Daoy (cell line): ENCODE measurements around the gene SIN3B. TPM values are rescaled to one million over a fixed set of nuclear protein-coding genes. Genes with fewer than 3 reads are reported as not detected.

Source experiments
- DNase-seq: peaks from one replicate; pipeline ENCODE4 v3.0.0-alpha.2; 2015; ENCODE audit warnings: low read depth
- total RNA-seq: library from RNA; depleted of rRNA; stranded (reverse); fragments of >200 nt; shearing (Covaris generic); gene quantifications from 2 replicates; pipeline ENCODE4 v1.2.3, GENCODE V29; 2014

SIN3B gene
- total RNA-seq, 1 experiment from 2014 or later, result 16.5 TPM

DNA sequence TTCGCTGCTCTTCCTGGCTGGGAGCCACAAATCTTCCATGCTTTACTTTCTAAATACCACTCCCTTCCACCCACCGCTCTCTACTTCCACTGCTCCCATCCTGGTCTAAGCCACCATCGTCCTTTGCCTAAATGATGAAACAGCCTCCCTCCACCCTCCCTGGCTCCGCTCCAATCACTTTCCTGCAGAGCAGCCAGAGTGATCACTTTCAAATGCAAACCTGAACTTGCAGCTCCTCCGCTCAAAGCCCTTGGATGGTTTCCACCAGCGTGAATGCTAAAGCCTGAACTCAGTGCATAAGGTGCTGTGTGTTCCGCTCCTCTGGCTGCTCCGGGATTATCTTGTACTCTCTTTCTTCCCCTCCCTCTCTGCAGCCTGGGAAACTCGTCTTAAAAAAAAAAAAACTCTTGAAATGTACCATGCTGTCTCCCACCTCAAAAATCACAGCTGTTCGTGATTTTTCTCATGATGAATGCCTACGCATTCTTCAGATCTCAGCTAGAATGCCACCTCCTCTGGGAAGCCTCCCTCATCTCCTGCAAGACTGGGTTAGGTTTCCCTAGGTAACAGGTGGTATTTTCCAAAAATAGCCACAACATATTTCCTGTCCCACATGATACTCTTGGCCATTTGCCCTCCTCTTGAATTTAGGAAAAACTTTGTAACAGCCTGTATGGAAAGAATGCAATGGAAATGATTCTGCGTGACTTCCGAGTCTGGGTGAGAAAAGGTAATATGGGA, 3.7 kb upstream of the SIN3B start:
- peak; percentile 79 for DNase-seq

DNA sequence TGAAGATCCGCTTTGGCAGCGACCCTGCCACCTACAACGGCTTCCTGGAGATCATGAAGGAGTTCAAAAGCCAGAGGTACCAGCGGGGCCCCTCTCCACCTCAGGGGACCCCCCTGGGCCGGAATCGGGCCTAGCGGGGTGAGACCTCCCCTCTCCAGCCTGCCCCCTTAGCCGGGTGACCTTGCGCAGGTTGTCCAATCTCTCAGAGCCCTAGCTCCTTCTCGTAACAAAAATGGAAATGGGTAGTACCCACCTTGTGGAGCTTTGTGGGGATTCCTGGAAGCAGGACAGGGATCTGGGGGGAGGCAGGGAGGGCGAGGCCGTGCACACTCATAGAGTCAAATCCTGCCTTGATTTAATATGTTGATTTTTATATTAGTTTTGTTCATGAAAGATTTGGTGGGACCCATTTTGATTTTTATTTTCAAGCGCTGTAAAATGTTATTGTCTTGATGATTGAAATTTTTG, 658 bp downstream of the SIN3B start:
- DNase-seq, result no peak

DNA sequence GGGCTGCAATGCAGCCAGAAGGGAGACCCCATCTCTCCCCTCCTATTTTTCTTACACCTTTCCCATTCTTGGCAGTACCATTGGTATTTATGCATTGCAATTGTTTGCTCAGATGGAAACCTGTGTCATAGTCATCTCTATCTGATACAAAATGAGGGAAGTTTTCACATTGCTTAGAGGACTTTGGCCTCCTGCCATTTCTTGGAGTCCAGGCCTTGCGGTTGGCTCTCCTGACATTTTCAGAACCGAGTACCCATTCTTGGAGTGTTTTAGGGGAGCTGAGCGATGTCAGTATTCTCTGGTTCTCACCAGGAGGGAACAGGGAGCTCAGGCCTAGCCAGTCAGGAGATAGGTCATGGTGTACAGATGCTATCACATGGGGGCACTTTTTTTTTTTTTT, 1.5 kb downstream of the SIN3B start:
- DNase-seq, result no peak

DNA sequence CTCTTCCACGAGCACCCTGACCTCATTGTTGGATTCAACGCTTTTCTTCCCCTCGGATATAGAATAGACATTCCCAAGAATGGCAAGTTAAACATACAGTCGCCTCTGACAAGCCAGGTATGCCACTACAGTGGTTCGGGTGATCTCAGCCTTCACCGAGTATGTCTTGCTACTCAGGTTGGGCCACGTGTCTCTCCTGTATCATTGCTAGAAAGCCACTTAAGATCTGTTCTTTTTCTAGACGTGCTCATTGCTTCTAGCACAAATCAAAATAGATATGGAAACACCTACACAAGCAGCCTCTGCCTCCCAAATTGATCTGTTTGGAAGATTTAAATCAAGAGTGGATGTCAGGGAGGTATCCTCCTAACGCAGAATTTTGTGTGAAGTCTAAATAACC, 2.3 kb downstream of the SIN3B start:
- no peak for DNase-seq

DNA sequence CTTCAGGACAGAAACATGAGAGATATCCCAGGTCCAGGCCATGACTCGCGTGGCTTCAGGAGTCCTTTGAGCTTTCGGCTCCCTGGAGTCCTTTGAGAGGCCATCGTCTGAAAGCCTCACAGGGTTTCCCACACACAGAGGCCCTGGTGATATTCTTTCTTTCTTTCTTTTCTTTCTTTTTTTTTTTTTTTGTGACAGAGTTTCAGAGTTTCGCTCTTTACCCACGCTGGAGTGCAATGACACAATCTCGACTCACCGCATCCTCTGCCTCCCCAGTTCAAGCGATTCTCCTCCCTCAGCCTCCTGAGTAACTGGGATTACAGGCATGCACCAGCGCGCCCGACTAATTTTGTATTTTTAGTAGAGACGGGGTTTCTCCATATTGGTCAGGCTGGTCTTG, 5.5 kb downstream of the SIN3B start:
- peak; percentile 61 for DNase-seq

DNA sequence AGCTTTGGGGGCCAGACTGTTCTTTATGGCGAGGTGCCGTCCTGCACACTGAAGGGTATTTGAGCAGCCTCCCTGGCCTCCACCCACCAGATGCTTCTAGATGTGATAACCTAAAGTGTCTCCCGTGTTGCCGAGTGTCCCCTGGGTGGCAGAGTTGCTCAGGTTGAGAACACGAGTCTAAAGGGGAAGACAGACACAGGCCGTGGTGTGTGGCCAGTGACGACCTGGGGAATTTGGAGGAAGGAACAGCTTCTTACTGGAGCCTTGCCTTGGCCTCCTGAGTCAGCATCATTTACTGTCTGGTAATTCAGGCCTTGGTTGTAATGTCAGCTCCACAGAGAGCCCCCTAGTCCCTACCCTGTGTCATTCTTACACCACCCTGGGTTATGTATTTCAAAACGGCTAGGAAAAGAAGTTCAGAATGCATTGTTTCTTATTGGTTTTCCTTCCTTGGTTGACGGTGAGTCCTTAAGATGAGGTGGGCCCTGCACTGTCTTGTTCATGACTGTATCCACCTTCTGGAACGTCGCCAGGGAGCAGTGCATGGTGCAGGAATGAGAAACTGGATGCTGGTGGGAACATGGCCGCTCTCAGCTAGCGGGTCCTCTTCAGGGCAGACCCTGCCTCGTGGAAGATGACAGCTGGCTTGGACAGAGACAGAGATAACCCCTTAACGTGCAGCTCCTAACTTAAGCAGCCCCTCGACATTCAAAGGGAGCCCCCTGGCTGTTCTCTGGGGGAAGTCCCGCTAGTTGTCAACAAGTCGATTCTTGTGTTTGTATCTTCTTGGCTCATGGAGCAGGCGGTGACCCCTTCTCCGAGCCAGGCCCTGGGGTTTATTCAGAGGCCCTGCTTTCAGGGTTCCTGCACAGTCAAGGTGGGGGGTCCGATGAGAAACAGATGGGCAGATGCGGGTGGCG, 7.2 kb downstream of the SIN3B start:
- DNase-seq, result no peak

DNA sequence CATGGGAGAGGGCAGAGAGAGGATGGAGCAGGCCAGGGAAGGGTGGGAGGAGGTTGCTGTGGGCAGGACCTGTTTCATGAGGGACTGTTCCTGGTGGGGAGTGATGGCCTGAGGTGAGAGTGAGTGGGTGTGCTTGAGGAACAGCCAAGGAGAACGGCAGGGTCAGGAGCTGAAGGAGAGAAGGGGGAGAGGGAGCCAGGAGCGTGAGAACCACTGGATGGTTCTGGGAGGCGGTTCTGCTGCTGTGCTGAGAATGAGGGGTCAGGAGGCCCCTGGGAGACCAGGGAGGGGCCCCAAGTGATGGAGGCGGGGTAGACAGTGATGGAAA, 7.8 kb downstream of the SIN3B start:
- DNase-seq, result no peak

DNA sequence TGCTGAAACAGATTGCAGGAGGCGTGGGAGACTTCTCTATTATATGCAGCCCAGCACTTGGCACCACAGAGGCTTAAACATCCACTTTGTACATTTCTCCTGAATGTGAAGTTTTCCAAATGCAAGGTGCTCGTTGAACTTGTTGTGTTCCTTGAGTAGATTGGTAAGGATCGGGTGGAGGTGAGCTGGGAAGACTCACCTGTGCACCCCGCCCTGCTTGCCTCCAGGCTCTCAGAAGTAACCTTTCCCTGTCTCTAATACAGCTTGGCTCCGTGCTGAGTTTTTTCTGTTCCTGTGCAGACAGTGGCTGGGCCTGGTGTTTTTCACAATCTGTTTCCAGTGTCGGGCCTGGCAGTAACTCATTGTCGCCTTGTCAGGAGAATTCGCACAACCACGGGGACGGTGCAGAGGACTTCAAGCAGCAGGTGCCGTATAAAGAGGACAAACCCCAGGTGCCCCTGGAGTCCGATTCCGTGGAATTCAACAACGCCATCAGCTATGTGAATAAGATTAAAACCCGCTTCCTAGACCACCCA, 12.3 kb downstream of the SIN3B start:
- no peak for DNase-seq

DNA sequence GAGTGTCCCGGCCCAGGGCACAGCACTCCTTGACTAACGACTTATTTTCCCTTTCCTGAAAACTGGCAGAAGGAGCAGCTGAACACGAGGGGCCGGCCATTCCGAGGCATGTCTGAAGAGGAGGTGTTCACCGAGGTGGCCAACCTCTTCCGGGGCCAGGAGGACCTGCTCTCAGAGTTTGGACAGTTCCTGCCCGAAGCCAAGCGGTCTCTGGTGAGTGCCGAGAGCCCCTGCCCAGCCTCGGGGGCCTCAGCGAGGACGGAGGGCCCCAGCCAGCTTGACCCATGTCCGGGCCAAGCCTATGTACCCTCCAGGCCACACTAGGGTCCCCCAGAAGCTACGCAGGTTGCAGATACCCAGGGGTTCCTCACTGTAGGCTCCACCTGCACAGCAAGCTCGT, 17.7 kb downstream of the SIN3B start:
- DNase-seq, result no peak

DNA sequence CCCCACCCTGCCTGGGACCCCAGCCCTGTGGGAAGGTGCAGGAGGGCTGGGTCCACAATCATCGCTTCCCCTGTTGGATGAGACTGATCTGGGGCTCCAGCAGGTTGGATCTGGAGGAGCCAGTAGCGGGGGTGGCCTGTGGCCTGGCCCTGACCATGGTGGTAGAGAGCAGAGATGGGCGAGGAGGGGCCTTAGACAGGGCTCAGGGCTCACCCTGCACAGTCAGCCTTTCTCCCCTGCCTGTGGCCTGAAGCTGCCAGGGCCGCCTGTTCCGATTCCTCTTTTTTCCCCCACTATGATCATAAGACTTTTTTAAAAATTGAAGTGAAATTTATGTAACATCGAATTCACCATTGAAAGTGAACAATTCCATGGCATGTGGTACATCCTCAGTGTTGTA, 18.2 kb downstream of the SIN3B start:
- no peak for DNase-seq

DNA sequence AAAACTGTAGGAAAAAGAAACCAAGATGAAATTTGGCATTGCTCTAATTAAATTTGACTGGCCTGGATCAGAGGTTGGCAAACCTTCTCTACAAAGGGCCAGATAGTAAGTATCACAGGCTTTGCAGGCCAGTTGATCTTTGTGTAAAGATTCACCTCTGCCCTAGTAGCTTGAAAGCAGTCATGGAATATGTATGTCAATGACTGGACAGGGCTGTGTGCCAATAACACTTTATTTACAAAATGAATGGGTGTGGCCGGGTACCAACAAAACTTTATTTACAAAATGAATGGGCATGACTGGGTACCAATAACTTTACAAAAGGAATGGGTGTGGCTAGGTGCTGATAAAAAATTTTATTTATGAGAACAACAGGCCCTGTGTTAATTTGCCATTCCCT, 20.0 kb downstream of the SIN3B start:
- DNase-seq, result peak; percentile 52

DNA sequence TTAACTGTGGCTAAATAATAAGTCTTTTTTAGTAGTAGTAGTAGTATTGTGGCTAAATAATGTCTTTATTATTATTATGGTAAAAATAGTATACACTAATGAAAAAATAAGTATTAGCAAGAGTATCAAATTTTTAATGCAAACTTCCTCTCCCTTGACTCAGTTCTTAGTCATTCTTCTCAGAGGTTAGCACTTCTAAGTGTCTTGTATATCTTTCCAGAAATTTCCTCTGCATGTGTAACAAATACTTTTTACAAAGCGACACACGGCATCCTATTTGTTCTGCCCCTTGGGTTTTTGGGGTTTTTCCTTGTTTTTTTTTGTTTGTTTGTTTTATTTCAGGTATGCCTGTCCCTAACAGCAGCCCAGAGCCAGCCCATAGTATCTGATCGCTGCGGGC, 20.9 kb downstream of the SIN3B start:
- no peak for DNase-seq

DNA sequence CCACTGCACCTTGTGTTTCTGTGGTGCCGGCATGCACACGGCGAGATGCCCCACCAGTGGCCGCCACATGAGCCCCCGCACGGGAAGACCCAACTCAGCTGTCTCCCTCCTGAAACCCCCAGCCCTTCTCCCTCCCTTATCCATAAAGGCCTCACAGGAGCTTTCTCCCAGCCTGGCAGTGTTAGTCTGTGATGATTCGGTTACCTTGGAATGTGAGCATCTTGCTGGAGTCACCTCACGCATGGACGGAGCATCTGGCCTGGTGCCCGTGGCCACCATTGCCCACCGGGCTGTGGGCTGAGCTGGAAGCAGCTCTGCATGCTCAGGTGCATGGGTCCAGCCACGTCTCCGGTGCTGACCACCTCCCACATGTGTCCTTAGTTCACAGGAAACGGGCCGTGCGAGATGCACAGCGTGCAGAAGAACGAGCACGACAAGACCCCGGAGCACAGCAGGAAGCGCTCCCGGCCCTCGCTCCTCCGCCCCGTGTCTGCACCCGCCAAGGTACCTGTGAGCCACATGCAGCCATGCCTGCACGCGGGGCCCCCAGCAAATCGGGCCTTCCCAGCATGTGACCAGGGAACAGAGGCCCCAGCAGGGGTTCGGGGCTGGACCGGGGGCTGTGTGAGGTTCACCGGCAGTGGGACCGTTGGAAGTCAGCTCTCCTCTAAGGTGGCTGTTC, 22.0 kb downstream of the SIN3B start:
- peak; percentile 53 for DNase-seq

DNA sequence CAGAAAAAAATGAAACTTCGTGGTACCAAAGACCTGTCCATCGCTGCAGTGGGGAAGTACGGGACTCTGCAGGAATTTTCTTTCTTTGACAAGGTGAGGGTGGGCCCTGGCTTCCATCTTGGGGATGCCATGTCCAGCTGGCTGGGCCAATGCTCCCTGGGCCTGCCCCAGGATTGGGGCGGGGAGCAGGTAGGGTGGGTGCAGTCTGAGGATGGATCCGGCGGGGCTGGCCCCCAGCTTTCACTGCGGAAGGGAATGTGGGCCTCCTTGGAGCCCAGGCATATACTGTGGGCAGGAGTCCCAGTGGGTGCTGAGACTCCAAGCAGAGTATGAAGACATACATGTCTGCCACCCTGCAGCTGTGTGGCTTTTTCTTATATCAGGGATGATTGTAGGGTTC, 23.9 kb downstream of the SIN3B start:
- DNase-seq, result no peak

DNA sequence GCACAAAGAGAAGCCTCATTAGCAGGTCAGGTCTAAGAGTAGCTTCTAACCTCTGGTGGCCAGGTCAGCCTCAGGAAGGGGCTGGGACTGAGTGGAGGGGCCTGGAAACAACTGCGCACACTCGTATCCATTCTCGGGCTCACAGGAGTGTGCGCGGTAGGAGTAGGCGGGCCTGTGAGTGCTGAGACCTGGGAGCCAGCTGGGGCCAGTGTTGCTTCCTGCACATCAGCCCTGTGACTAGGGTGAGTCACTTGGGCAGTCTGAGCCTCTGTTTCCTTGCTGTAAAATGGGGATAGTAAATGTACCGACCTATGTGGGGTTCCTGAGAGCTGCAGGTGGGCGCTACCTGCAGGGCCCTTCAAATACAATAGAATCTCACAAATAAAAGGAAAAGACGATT, 26.9 kb downstream of the SIN3B start:
- no peak for DNase-seq

DNA sequence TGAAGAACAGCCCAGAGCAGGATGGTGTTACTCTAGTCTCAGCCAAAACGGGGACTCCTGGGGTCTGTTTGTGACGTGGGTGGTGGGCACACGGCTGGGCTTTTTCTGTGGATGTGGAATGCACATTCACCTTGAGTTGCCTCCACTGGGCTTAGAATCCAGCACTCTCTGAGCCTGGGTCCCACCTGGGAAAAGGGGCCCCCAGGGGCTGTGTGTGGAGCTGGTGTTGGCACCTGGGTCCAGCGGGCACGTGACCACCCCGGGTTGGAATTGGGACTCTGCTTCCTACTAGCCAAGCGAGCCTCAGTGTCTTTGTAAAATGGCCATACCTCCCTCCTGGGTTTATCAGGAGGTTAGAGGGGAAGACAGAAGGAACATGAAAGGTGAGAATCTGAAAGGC, 30.4 kb downstream of the SIN3B start:
- no peak for DNase-seq

DNA sequence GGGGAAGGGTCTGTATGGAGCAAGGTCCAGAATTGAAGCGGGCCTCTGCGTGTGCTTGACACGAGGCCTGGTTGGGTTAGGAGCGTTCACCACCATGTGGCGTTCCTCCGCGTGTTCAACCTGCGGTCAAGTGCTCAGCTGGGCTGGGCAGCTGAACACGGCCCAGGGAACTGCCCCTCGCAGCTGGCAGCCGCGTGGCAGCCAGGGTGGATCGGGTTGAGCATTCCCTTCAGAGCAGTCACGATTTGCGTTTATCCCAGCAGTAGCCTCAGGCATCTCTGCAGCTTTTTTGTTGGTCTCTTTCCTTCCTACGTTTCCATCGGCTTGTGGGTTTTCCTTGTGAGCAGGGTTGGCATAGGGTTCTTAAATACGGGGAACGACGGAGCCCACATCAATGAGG, 30.9 kb downstream of the SIN3B start:
- DNase-seq, result no peak

DNA sequence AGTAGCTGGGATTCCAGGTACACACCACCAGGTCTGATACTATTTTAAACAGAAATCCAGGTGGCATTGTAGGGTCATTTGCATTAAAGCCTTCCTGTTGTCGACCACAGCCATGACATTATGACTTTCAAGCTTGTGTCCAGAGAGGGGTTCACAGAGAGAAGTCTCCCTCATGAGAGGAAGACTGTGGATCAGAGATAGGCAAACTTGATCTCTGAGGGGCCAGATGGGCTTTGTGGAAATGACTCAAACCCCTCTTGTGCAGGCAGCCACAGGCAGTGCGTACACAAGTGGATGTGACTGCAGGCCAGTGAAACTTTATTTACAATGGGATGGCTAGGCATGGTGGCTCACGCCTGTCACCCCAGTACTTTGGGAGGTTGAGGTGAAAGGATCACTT, 31.8 kb downstream of the SIN3B start:
- no peak for DNase-seq

DNA sequence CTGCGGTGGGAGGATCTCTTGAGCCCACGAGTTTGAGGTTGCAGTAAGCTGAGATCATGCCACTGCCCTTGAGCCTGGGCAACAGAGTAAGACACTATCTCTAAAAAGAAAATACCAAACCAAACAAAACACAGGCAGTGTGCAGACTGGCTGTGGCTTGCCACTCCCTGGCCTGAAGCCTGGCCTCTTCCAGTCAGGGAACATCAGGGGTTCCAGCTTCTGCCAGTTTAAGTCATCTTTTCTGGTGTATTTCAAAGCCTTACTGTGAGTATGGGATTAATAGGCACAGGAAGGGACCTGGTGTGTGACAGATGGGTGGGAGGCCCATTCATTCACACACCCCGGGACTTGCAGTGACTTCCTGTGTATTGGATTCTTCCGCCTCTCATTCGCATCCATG, 32.6 kb downstream of the SIN3B start:
- DNase-seq, result no peak

DNA sequence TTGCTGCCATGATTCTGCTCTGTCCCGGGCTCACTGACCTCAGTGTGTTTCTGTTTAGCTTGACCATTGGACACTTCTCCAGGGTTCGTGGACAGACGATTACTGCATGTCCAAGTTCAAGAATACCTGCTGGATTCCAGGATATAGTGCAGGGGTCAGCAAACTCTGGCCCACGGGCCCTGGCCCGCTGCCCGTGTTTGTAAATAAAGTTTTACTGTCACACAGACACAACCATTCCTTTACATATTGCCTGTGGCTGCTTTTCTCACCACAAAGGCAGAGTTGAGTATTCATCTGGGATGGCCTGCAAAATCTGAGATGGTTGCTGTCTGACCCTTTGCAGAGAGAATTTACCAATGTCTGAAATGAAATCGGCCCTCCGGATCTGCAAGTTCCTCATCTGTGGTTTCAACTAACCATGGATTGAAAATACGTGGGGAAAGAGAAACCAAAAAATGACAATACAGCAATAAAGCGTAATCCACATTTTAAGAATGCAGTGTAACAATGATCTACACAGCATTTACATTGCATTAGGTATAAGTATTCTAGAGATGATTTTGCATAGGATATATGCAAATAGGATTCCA, 33.7 kb downstream of the SIN3B start:
- DNase-seq, result no peak

DNA sequence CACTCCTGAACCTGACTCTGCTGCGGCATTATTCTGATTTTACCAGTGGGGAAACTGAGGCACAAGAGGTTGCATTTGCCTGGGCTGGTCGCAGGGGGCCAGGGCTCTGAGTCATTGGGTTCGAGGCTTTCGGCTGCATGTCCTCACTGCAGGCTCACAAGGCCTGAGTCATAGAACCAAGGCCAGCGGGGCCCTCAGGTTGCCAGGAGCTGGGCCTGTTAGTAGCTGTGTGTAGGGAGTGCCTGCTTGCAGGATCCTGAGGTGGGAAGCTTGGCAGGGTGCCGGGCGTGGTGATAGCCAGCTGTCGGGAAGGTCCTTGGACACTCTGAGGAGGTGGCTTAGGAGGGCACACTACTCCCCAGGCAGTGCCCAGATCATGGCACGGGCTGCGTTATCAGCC, 38.0 kb downstream of the SIN3B start:
- no peak for DNase-seq
